Neural cell (in vitro differentiated cells): Measurements from ENCODE around the gene PIGZ. TPM values are rescaled to one million over a fixed set of nuclear protein-coding genes. Genes with fewer than 3 reads are reported as not detected.

Experiments used
- H2AFZ ChIP-seq: fragments of 200-600, 300-800 bp; sonication (generic), shearing (Covaris generic); 2 replicates; pipeline ENCODE4 v1.6.0; 2014; ENCODE audit warnings: low read depth, mild to moderate bottlenecking, antibody characterized with exemption, low read length, moderate library complexity
- H3F3A ChIP-seq: fragments of 200-600 bp; shearing (Covaris generic); 2 replicates; pipeline ENCODE4 v1.6.1; 2016; ENCODE audit warnings: mild to moderate bottlenecking, moderate library complexity, mixed read lengths, antibody characterized with exemption, low read length; ENCODE audit not compliant: insufficient read depth, poor library complexity, severe bottlenecking
- H3K27ac ChIP-seq: fragments of 200-600, 300-800 bp; sonication (generic), shearing (Covaris generic); 2 replicates; pipeline ENCODE4 v1.5.1; 2014; ENCODE audit warnings: mild to moderate bottlenecking, low read length, moderate library complexity
- H3K27me3 ChIP-seq: fragments of 300-800, 200-600 bp; sonication (generic), shearing (Covaris generic); 2 replicates; pipeline ENCODE4 v1.6.0; 2014; ENCODE audit warnings: mild to moderate bottlenecking, low read depth, low read length, moderate library complexity; ENCODE audit not compliant: insufficient read depth
- H3K36me3 ChIP-seq: fragments of 300-800, 200-600 bp; sonication (generic), shearing (Covaris generic); 2 replicates; pipeline ENCODE4 v1.5.1; 2014; ENCODE audit warnings: mild to moderate bottlenecking, antibody characterized with exemption, low read length, moderate library complexity; ENCODE audit not compliant: insufficient read depth
- H3K4me2 ChIP-seq: fragments of 300-800, 200-600 bp; sonication (generic), shearing (Covaris generic); 2 replicates; pipeline ENCODE4 v1.6.0; 2014; ENCODE audit warnings: mild to moderate bottlenecking, low read length
- H3K4me3 ChIP-seq: fragments of 300-800, 200-600 bp; sonication (generic), shearing (Covaris generic); 2 replicates; pipeline ENCODE4 v1.5.1; 2014; ENCODE audit warnings: mild to moderate bottlenecking, low read length, moderate library complexity
- H3K79me2 ChIP-seq: fragments of 200-600 bp; shearing (Covaris generic); replicated peaks from 2 replicates; pipeline ENCODE4 v1.6.0; 2014; ENCODE audit warnings: mild to moderate bottlenecking, low read length, moderate library complexity; ENCODE audit not compliant: insufficient read depth
- H3K9ac ChIP-seq: fragments of 300-800, 200-600 bp; sonication (generic), shearing (Covaris generic); 2 replicates; pipeline ENCODE4 v1.6.1; 2016; ENCODE audit warnings: mild to moderate bottlenecking, low read length, mixed read lengths
- H3K9me2 ChIP-seq: fragments of 200-600 bp; shearing (Covaris generic); 2 replicates; pipeline ENCODE4 v1.6.1; 2016; ENCODE audit warnings: mild to moderate bottlenecking, low read length, mixed read lengths; ENCODE audit not compliant: insufficient read depth
- H3K9me3 ChIP-seq: fragments of 200-600, 300-800 bp; sonication (generic), shearing (Covaris generic); 2 replicates; pipeline ENCODE4 v1.6.1; 2016; ENCODE audit warnings: mild to moderate bottlenecking, mixed run types, low read length, moderate library complexity, mixed read lengths
- H4K20me1 ChIP-seq: fragments of 200-600 bp; shearing (Covaris generic); 2 replicates; pipeline ENCODE4 v1.6.1; 2016; ENCODE audit warnings: mild to moderate bottlenecking, mixed run types; ENCODE audit not compliant: insufficient read depth
- EP300 ChIP-seq: fragments of 450-650 bp; conservative IDR thresholded peaks from 2 replicates; pipeline ENCODE4 v1.6.1; 2014; ENCODE audit warnings: antibody characterized with exemption, mild to moderate bottlenecking, moderate library complexity; ENCODE audit not compliant: poor library complexity, severe bottlenecking
- RAD21 ChIP-seq: fragments of 450-650 bp; conservative IDR thresholded peaks from 2 replicates; pipeline ENCODE4 v1.6.1; 2014; ENCODE audit warnings: antibody characterized with exemption, mild to moderate bottlenecking, moderate library complexity
- SMC3 ChIP-seq: fragments of 450-650 bp; conservative IDR thresholded peaks from 2 replicates; pipeline ENCODE4 v1.6.1; 2014; ENCODE audit warnings: antibody characterized with exemption, mild to moderate bottlenecking, moderate library complexity; ENCODE audit not compliant: poor library complexity
- TAF1 ChIP-seq: IDR thresholded peaks from 2 replicates; pipeline ENCODE4 v1.6.1; 2012; ENCODE audit warnings: low read depth
- polyA plus RNA-seq: library from polyadenylated mRNA; depleted of rRNA; stranded (reverse); fragments of >200 nt; gene quantifications from 2 replicates; pipeline ENCODE4 v1.2.3, GENCODE V29; 2014
- TF ChIP-seq, protein P1 (sequence below): IDR thresholded peaks from 2 replicates; pipeline ENCODE4 v1.6.1; 2012; ENCODE audit warnings: borderline replicate concordance
- TF ChIP-seq, protein P2 (sequence below): fragments of 450-650 bp; IDR thresholded peaks from 2 replicates; pipeline ENCODE4 v1.5.1; 2014; ENCODE audit warnings: antibody characterized with exemption, mild to moderate bottlenecking, moderate library complexity; ENCODE audit not compliant: poor library complexity, severe bottlenecking

The PIGZ gene
- polyA plus RNA-seq, 1 donor from 2014 or later, result 6.5 TPM

GRCh38 chr3:197003461-197004385, 35.1 kb upstream of the PIGZ start:
- TF ChIP-seq, protein P1, sequence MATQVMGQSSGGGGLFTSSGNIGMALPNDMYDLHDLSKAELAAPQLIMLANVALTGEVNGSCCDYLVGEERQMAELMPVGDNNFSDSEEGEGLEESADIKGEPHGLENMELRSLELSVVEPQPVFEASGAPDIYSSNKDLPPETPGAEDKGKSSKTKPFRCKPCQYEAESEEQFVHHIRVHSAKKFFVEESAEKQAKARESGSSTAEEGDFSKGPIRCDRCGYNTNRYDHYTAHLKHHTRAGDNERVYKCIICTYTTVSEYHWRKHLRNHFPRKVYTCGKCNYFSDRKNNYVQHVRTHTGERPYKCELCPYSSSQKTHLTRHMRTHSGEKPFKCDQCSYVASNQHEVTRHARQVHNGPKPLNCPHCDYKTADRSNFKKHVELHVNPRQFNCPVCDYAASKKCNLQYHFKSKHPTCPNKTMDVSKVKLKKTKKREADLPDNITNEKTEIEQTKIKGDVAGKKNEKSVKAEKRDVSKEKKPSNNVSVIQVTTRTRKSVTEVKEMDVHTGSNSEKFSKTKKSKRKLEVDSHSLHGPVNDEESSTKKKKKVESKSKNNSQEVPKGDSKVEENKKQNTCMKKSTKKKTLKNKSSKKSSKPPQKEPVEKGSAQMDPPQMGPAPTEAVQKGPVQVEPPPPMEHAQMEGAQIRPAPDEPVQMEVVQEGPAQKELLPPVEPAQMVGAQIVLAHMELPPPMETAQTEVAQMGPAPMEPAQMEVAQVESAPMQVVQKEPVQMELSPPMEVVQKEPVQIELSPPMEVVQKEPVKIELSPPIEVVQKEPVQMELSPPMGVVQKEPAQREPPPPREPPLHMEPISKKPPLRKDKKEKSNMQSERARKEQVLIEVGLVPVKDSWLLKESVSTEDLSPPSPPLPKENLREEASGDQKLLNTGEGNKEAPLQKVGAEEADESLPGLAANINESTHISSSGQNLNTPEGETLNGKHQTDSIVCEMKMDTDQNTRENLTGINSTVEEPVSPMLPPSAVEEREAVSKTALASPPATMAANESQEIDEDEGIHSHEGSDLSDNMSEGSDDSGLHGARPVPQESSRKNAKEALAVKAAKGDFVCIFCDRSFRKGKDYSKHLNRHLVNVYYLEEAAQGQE, result no peak
- peak; percentile 41 for TF ChIP-seq TAF1
- TF ChIP-seq EP300, result no peak
- TF ChIP-seq SMC3, result no peak

DNA sequence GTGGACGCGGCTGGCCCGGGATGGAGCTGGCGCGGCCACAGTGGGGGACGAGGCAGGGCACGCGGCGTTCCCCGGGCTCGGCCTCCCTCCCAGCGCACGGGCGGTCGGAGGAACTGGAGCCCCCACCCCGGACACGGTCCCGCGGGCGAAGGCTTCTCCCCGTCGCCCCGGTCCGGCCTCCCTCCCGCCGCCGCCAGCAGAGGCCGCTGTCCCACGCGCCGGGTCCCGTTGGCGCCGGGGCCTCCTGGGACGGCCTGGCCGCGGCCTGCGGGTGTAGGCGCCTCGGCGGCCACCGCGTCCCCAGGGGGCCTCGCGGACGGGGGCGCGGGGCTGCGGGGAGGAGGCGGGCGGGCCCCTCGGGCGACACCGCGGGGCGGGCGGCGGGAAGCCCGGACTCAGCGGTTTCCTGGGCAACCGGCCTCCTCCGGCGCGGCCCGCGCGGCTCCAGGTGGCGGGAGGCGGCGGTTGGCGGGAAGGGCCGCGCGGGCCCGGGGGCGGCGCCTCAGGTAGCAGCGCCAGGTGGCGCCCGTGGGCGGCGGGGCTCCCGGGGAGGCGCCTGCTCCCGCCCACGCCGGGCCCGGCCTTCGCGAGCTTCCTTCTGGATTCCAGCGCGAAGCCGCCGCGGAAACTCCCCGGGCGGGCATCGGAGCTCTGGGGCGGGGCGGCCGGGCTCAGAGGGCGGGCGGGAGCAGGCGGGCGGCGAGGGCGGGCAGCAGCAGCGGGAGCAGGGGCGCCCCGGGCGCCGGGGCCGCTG, 34.2 kb upstream of the PIGZ start:
- H3K79me2 ChIP-seq, result no peaks in the 10 kb centered on the region
- no peaks in the 10 kb centered on the region for H3K9me3 ChIP-seq
- H3K9me2 ChIP-seq, result no peaks in the 10 kb centered on the region
- no peak overlapping the region for H2AFZ ChIP-seq
- H3K4me3 ChIP-seq, result peak overlapping the region; percentile 68
- H3F3A ChIP-seq, result no peaks in the 10 kb centered on the region
- H3K9ac ChIP-seq, result peak overlapping the region; percentile 65
- H3K27ac ChIP-seq, result no peak overlapping the region
- TF ChIP-seq RAD21 (peak; percentile 12), SMC3 (peak; percentile 43), TAF1 (no peak)
- TF ChIP-seq, protein P2, sequence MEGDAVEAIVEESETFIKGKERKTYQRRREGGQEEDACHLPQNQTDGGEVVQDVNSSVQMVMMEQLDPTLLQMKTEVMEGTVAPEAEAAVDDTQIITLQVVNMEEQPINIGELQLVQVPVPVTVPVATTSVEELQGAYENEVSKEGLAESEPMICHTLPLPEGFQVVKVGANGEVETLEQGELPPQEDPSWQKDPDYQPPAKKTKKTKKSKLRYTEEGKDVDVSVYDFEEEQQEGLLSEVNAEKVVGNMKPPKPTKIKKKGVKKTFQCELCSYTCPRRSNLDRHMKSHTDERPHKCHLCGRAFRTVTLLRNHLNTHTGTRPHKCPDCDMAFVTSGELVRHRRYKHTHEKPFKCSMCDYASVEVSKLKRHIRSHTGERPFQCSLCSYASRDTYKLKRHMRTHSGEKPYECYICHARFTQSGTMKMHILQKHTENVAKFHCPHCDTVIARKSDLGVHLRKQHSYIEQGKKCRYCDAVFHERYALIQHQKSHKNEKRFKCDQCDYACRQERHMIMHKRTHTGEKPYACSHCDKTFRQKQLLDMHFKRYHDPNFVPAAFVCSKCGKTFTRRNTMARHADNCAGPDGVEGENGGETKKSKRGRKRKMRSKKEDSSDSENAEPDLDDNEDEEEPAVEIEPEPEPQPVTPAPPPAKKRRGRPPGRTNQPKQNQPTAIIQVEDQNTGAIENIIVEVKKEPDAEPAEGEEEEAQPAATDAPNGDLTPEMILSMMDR, result peak; percentile 66
- no peaks in the 10 kb centered on the region for H4K20me1 ChIP-seq
- peaks cover 4% of the 10 kb centered on the region for H3K27me3 ChIP-seq
- no peaks in the 10 kb centered on the region for H3K36me3 ChIP-seq
- H3K4me2 ChIP-seq, result no peak overlapping the region

More at GRCh38 chr3:197003461-197004385, 35.1 kb upstream of the PIGZ start:
- Histone ChIP-seq H3K9ac (peak overlapping the region; percentile 65), H3K4me2 (peak overlapping the region; percentile 59), H3K9me2 (no peaks in the 10 kb centered on the region), H3F3A (no peaks in the 10 kb centered on the region), H3K4me3 (peak overlapping the region; percentile 68), H3K36me3 (no peaks in the 10 kb centered on the region), H3K9me3 (no peaks in the 10 kb centered on the region), H3K27ac (no peak overlapping the region), H2AFZ (peak overlapping the region; percentile 76), H4K20me1 (no peaks in the 10 kb centered on the region), H3K27me3 (peaks cover 4% of the 10 kb centered on the region), H3K79me2 (no peaks in the 10 kb centered on the region)
